Endothelial cell of umbilical vein (primary cell): ENCODE data around the gene KSR1. TPM values are rescaled to one million over a fixed set of nuclear protein-coding genes. Genes with fewer than 3 reads are reported as not detected.

Experiments used
- BruUV-seq: library from RNA; stranded (reverse); fragments of 400-500 nt; replicated peaks from 2 replicates; lab custom pipeline; 2021; lab: Mats Ljungman, UMichigan
- CTCF ChIA-PET: fragments of 300-600, 350-600 bp; sonication (Branson Sonifier 250); formaldehyde crosslinking; loops from one replicate; lab custom pipeline; 2021; ENCODE audit warnings: antibody characterized with exemption, inconsistent platforms; lab: Charles Lee
- POLR2A ChIA-PET: fragments of 300-600, 350-600 bp; sonication (Branson Sonifier 250); formaldehyde crosslinking; loops from one replicate; lab custom pipeline; 2021; ENCODE audit warnings: antibody characterized with exemption, inconsistent platforms; lab: Charles Lee
- DNase-seq: peaks from one replicate; pipeline ENCODE4 v3.0.0-alpha.2; 2011; ENCODE audit warnings: low read depth, low spot score
- FAIRE-seq: peaks from 2 replicates; lab custom pipeline; 2011; peaks lifted over from hg19 to GRCh38; lab: Jason Lieb, UNC
- H2AFZ ChIP-seq: 2 replicates; pipeline ENCODE4 v1.6.0; 2012; ENCODE audit warnings: low read depth, low read length, control low read depth, inconsistent platforms
- H3K27ac ChIP-seq: 2 replicates; pipeline ENCODE4 v1.5.1; 2011; ENCODE audit warnings: low read depth, mild to moderate bottlenecking, control low read depth, low read length, moderate library complexity; ENCODE audit not compliant: insufficient read depth
- H3K27me3 ChIP-seq, 2 experiments: 2 replicates each; pipeline versions ENCODE4 v1.6.0 to v1.6.1; 2011; ENCODE audit warnings: low read length in 2 of 2, mixed read lengths in 1 of 2; ENCODE audit not compliant: control insufficient read depth in 2 of 2, insufficient read depth in 2 of 2
- H3K36me3 ChIP-seq, 2 experiments: 2 replicates in 1 of 2; 3 replicates in 1 of 2; pipeline ENCODE4 v1.5.1; 2011; ENCODE audit warnings: low read length in 2 of 2, mild to moderate bottlenecking in 1 of 2, moderate library complexity in 1 of 2; ENCODE audit not compliant: control insufficient read depth in 2 of 2, insufficient read depth in 2 of 2; ENCODE audit errors: extremely low read depth in 1 of 2
- H3K4me1 ChIP-seq: 3 replicates; pipeline ENCODE4 v1.5.1; 2011; ENCODE audit warnings: mild to moderate bottlenecking, low read length; ENCODE audit not compliant: control insufficient read depth, insufficient read depth; ENCODE audit errors: extremely low read depth
- H3K4me2 ChIP-seq: 2 replicates; pipeline ENCODE4 v1.6.1; 2011; ENCODE audit warnings: low read length, control low read depth, mixed read lengths; ENCODE audit not compliant: insufficient read depth
- H3K4me3 ChIP-seq, 3 experiments: fragments of 200-600 bp in 1 of 3; sonication (generic), shearing (Covaris generic) in 1 of 3; replicated peaks in 1 of 3; 2 replicates each; pipeline ENCODE4 v1.5.1; 2011 to 2016; ENCODE audit warnings: control low read depth in 3 of 3, low read length in 3 of 3, mild to moderate bottlenecking in 2 of 3, inconsistent platforms in 1 of 3, low read depth in 1 of 3, moderate library complexity in 1 of 3; ENCODE audit not compliant: insufficient read depth in 1 of 3
- H3K79me2 ChIP-seq: 2 replicates; pipeline ENCODE4 v1.6.0; 2012; ENCODE audit warnings: low read length, inconsistent platforms; ENCODE audit not compliant: control insufficient read depth, insufficient read depth
- H3K9ac ChIP-seq: replicated peaks from 2 replicates; pipeline ENCODE3; 2011; ENCODE audit warnings: low read length, control low read depth; ENCODE audit not compliant: insufficient read depth; ENCODE audit errors: extremely low read depth
- H3K9me1 ChIP-seq: replicated peaks from 3 replicates; pipeline ENCODE4 v1.6.0; 2011; ENCODE audit warnings: mild to moderate bottlenecking, low read length; ENCODE audit not compliant: control insufficient read depth, insufficient read depth; ENCODE audit errors: extremely low read depth
- H3K9me3 ChIP-seq: replicated peaks from 2 replicates; pipeline ENCODE4 v1.5.1; 2012; ENCODE audit warnings: low read length, inconsistent platforms; ENCODE audit not compliant: control insufficient read depth, insufficient read depth
- H4K20me1 ChIP-seq: replicated peaks from 2 replicates; pipeline ENCODE3; 2011; ENCODE audit warnings: mild to moderate bottlenecking, low read length; ENCODE audit not compliant: control insufficient read depth, insufficient read depth; ENCODE audit errors: extremely low read depth
- EZH2 ChIP-seq: IDR thresholded peaks from 2 replicates; pipeline ENCODE4 v1.6.1; 2012; ENCODE audit warnings: borderline replicate concordance, low read depth, mild to moderate bottlenecking, moderate library complexity, low read length, inconsistent platforms; ENCODE audit not compliant: severe bottlenecking
- FOS ChIP-seq: IDR thresholded peaks from 2 replicates; pipeline ENCODE4 v1.6.1; 2011; ENCODE audit warnings: mild to moderate bottlenecking, low read length, moderate library complexity, borderline replicate concordance; ENCODE audit not compliant: insufficient read depth
- GATA2 ChIP-seq: IDR thresholded peaks from 2 replicates; pipeline ENCODE4 v1.7.0; 2011; ENCODE audit warnings: low read depth, mild to moderate bottlenecking, moderate library complexity, mixed read lengths, low read length; ENCODE audit not compliant: insufficient read length, insufficient read depth
- JUN ChIP-seq: IDR thresholded peaks from 2 replicates; pipeline ENCODE4 v1.6.1; 2011; ENCODE audit warnings: borderline replicate concordance, low read depth; ENCODE audit not compliant: insufficient read length, insufficient read depth
- MAX ChIP-seq: IDR thresholded peaks from 2 replicates; pipeline ENCODE4 v1.6.1; 2011; ENCODE audit not compliant: insufficient read depth, insufficient read length
- MYC ChIP-seq: IDR thresholded peaks from one replicate; pipeline ENCODE4 v1.6.1; 2011; ENCODE audit warnings: mild to moderate bottlenecking, low read depth, low read length
- POLR2A ChIP-seq: IDR thresholded peaks from 2 replicates; pipeline ENCODE4 v1.6.1; 2012; ENCODE audit warnings: low read depth, mild to moderate bottlenecking, control low read depth, low read length
- POLR2AphosphoS5 ChIP-seq: IDR thresholded peaks from 2 replicates; pipeline ENCODE4 v1.6.1; 2012; ENCODE audit warnings: low read depth, mild to moderate bottlenecking, control low read depth, low read length, moderate library complexity; ENCODE audit not compliant: insufficient read depth
- dilution Hi-C: fragments of 300-500 bp; cut with MboI; formaldehyde crosslinking; loops from one replicate; pipeline ENCODE4 v1.15.0; 2019; ENCODE audit warnings: low sequenced_read_pairs; ENCODE audit not compliant: extremely low pct_ligation_motif_present
- intact Hi-C: fragments of 100-400 bp; cut with micrococcal nuclease; formaldehyde crosslinking; loops from one replicate; pipeline ENCODE4 v1.10.0; 2022
- polyA plus RNA-seq, 4 experiments: library from polyadenylated mRNA; depleted of rRNA in 3 of 4; stranded (reverse) in 3 of 4; unstranded in 1 of 4; fragments of >200 nt; gene quantifications; 2 replicates each; pipeline versions ENCODE4 v1.2.1 to v1.2.3, GENCODE V29; 2011 to 2012; ENCODE audit warnings: missing spikeins in 1 of 4
- total RNA-seq: library from RNA; stranded (reverse); gene quantifications from 2 replicates; pipeline ENCODE4 v1.2.3, GENCODE V29; 2021
- TF ChIP-seq, protein P1 (sequence below), 2 donors: IDR thresholded peaks; 1 replicate in 1 of 2; 2 replicates in 1 of 2; pipeline ENCODE4 v1.5.1; 2011; ENCODE audit warnings: low read length in 2 of 2, mild to moderate bottlenecking in 2 of 2, moderate library complexity in 2 of 2, control low read depth in 1 of 2, inconsistent platforms in 1 of 2, low read depth in 1 of 2; ENCODE audit not compliant: insufficient read depth in 1 of 2; ENCODE audit errors: extremely low read depth in 1 of 2

KSR1 gene
- total and polyA plus RNA-seq, 2 donors (not counting 3 experiments of a cell fraction or from before 2014, with no cell fraction given): 35.4 to 80.2 TPM

GRCh38 chr17:27591986-27592385 is 135.7 kb downstream of the KSR1 start:
- DNase-seq: no peak
- no peak overlapping the region for H3K9ac ChIP-seq
- BruUV-seq: no TSS peak
- TF ChIP-seq MAX: no peak
- TF ChIP-seq, protein P1, sequence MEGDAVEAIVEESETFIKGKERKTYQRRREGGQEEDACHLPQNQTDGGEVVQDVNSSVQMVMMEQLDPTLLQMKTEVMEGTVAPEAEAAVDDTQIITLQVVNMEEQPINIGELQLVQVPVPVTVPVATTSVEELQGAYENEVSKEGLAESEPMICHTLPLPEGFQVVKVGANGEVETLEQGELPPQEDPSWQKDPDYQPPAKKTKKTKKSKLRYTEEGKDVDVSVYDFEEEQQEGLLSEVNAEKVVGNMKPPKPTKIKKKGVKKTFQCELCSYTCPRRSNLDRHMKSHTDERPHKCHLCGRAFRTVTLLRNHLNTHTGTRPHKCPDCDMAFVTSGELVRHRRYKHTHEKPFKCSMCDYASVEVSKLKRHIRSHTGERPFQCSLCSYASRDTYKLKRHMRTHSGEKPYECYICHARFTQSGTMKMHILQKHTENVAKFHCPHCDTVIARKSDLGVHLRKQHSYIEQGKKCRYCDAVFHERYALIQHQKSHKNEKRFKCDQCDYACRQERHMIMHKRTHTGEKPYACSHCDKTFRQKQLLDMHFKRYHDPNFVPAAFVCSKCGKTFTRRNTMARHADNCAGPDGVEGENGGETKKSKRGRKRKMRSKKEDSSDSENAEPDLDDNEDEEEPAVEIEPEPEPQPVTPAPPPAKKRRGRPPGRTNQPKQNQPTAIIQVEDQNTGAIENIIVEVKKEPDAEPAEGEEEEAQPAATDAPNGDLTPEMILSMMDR (IDR thresholded peaks at IDR 0.05; ENCODE audit: extremely low read depth in 1 of 2, insufficient read depth in 1 of 2, low read depth in 1 of 2, low read length in 2 of 2): no peak
- no peak for TF ChIP-seq FOS
- TF ChIP-seq EZH2: no peak
- no peak for TF ChIP-seq MYC
- TF ChIP-seq GATA2: no peak
- no peak for TF ChIP-seq POLR2A
- no peak for TF ChIP-seq POLR2AphosphoS5
- TF ChIP-seq JUN: no peak
- H3K4me1 ChIP-seq: no peaks in the 10 kb centered on the region
- no peaks in the 10 kb centered on the region for H3K27me3 ChIP-seq
- H3K79me2 ChIP-seq: no peaks in the 10 kb centered on the region
- no peak for FAIRE-seq
- no peak overlapping the region for H3K27ac ChIP-seq
- no peaks in the 10 kb centered on the region for H3K9me3 ChIP-seq
- H3K4me2 ChIP-seq: no peak overlapping the region
- peaks cover 2 to 40% of the 10 kb centered on the region in 2 experiments for H3K36me3 ChIP-seq
- no peaks in the 10 kb centered on the region for H4K20me1 ChIP-seq
- H3K9me1 ChIP-seq: no peaks in the 10 kb centered on the region
- no peak overlapping the region for H2AFZ ChIP-seq
- no peak overlapping the region for H3K4me3 ChIP-seq
- ChIA-PET POLR2A (no interaction called here), CTCF (interaction anchor here (0.6 to 1.6 kb wide), 5 partner anchors 7 to 136 kb away, joined by 3 to 5 read pairs (median 3); partner anchors contain the start of gene KSR1)
- dilution Hi-C loops (no loop called here), intact Hi-C loops (no loop called here)
